ENCODE data around the gene KBTBD3. TPM values are rescaled to one million over a fixed set of nuclear protein-coding genes. Genes with fewer than 3 reads are reported as not detected.
A peak's percentile ranks its signal among the peaks of the same experiment; 100 is the strongest.

KBTBD3 gene
- total RNA-seq, 6 donors from 2014 or later, result 1.2 to 9.6 (median 6.2) TPM

DNA sequence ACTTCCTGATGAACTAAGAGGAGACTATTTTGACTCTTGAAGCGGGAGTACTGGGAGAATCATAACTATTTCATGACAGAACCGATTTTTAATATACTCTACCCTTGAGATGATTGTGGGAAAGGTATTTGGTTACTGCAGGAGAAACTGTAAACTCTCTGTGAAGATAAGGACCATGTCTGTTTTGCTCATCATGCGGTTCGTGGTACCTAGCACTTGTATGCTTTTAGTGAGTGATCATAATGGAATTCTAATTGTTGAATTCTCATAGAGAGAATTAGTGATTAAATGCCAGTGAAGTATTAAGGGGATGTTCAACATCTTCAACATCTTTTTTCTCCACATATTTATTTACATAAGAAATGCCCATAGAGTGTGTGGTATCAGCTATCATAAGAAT is 11.7 kb upstream of the KBTBD3 start:
- Histone ChIP-seq H3K9me3 (no peaks in the 10 kb centered on the region), H3K4me1 (peaks cover 7 to 31% (median 24%) of the 10 kb centered on the region in 4 donors), H3K36me3 (peaks cover 0 to 36% (median 10%) of the 10 kb centered on the region in 4 donors), H3K4me3 (no peak overlapping the region), H3K27me3 (no peaks in the 10 kb centered on the region), H3K27ac (no peak overlapping the region)
- no peak for TF ChIP-seq POLR2A (IDR thresholded peaks at IDR 0.05)
- no peak for TF ChIP-seq POLR2AphosphoS5 (IDR thresholded peaks at IDR 0.05)
- TF ChIP-seq, protein P1, sequence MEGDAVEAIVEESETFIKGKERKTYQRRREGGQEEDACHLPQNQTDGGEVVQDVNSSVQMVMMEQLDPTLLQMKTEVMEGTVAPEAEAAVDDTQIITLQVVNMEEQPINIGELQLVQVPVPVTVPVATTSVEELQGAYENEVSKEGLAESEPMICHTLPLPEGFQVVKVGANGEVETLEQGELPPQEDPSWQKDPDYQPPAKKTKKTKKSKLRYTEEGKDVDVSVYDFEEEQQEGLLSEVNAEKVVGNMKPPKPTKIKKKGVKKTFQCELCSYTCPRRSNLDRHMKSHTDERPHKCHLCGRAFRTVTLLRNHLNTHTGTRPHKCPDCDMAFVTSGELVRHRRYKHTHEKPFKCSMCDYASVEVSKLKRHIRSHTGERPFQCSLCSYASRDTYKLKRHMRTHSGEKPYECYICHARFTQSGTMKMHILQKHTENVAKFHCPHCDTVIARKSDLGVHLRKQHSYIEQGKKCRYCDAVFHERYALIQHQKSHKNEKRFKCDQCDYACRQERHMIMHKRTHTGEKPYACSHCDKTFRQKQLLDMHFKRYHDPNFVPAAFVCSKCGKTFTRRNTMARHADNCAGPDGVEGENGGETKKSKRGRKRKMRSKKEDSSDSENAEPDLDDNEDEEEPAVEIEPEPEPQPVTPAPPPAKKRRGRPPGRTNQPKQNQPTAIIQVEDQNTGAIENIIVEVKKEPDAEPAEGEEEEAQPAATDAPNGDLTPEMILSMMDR (IDR thresholded peaks at IDR 0.05), result no peak
- TF ChIP-seq EP300 (IDR thresholded peaks at IDR 0.05), result no peak
- ATAC-seq (ENCODE audit: low FRiP score in 2 of 2) (no peak), DNase-seq (no peak)
- WGBS, 2 donors, result 82 to 85% methylated on average over 4 of the region's 4 CpGs

DNA sequence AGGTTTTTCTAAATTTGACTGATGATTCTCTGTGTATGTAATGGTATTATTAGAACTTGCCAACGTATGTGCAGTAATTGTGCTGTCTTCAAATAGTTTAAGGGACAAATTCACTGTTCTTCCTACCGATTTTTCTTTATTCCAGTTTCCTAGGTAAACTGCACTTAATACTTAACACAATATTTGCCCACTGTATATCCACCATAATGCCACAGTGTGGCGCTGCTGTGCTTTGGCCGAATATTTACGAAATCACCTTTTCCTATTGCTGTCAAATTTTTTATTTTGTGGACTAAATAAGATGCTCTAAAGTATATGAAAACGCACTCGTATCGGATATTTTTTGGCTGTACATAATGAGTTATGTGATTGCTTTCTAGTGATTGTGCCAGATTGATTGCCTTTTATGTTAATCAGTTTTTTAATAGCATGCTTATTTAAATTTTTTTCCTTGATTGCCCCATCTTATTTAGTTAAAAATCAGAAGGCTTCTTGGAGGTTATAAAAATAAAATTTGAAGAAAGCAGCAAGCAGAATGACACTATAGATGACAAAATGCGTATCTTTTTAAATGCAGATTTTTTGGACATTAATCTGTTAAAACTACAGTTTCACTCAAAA is 10.8 kb upstream of the KBTBD3 start:
- H3K9me3 ChIP-seq, result no peaks in the 10 kb centered on the region
- H3K4me3 ChIP-seq, result no peak overlapping the region
- peak in 1 of 2 donors; percentile 60 for DNase-seq
- no peak overlapping the region for H3K27ac ChIP-seq
- H3K4me1 ChIP-seq, result peaks cover 7 to 33% (median 25%) of the 10 kb centered on the region in 4 donors
- peak; percentile 68 to 72 for ATAC-seq (ENCODE audit: low FRiP score in 2 of 2)
- H3K36me3 ChIP-seq, result peaks cover 0 to 28% (median 8%) of the 10 kb centered on the region in 4 donors
- 31 to 37% methylated on average over 9 of the region's 9 CpGs for WGBS, 2 donors
- no peak for TF ChIP-seq EP300 (IDR thresholded peaks at IDR 0.05)
- TF ChIP-seq, protein P1 (IDR thresholded peaks at IDR 0.05), result peak; percentile 67 to 83 (median 78)
- H3K27me3 ChIP-seq, result no peaks in the 10 kb centered on the region

DNA sequence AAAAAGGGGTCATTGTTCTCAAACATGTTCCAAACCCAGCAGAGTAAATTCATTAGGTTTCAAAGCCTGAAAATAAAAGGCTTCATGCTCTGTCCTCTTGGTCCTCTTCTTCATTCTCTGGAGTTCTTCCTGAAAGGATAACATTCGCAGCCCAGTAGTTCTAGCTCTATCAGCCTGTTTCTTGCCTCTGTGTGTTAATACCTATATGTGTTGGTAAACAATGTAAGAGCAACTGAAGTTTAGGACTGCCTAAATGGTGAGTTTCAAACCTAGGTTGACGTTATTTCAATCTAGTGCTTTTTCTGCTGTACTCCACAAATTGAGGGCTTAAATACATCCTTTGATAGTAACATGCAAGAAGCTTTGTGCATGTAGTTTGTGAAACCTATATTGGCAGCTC is 9.7 kb upstream of the KBTBD3 start:
- TF ChIP-seq, protein P1 (IDR thresholded peaks at IDR 0.05), result no peak
- TF ChIP-seq POLR2A (IDR thresholded peaks at IDR 0.05) (no peak), EP300 (IDR thresholded peaks at IDR 0.05) (no peak), POLR2AphosphoS5 (IDR thresholded peaks at IDR 0.05) (no peak)
- Histone ChIP-seq H3K27me3 (no peaks in the 10 kb centered on the region), H3K4me3 (no peak overlapping the region), H3K9me3 (no peaks in the 10 kb centered on the region), H3K27ac (no peak overlapping the region), H3K36me3 (peaks cover 0 to 24% (median 3%) of the 10 kb centered on the region in 4 donors), H3K4me1 (peaks cover 7 to 42% (median 33%) of the 10 kb centered on the region in 4 donors)
- DNase-seq (no peak), ATAC-seq (ENCODE audit: low FRiP score in 2 of 2) (no peak)
- WGBS, 2 donors, result 70 to 74% methylated on average over 2 of the region's 2 CpGs

DNA sequence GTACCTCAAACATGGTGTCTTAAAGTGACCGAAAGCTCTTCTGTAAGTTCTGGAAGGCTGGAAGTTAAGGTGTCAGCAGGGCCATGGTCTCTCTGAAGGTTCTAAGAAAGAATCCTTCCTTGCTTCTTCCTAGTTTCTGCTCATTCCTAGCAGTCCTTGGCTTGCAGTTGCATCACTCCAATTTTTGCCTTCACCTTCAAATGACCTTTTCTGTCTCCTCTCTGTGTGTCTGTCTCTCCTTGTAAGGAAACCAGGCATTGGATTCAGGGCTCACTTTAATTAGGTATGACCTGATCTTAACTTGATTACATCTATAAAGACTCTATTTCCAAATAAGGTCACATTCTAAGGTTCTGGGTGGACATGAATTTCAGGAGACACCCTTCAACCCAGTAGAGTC is 9.0 kb upstream of the KBTBD3 start:
- WGBS, 2 donors, result 92 to 100% methylated on average over 1 of the region's 1 CpG
- Histone ChIP-seq H3K27me3 (no peaks in the 10 kb centered on the region), H3K27ac (no peak overlapping the region), H3K4me3 (no peak overlapping the region), H3K36me3 (peaks cover 0 to 20% (median 2%) of the 10 kb centered on the region in 4 donors), H3K4me1 (peaks cover 9 to 44% (median 36%) of the 10 kb centered on the region in 4 donors), H3K9me3 (no peaks in the 10 kb centered on the region)
- no peak for TF ChIP-seq POLR2AphosphoS5 (IDR thresholded peaks at IDR 0.05)
- TF ChIP-seq, protein P1 (IDR thresholded peaks at IDR 0.05), result no peak
- TF ChIP-seq POLR2A (IDR thresholded peaks at IDR 0.05), result no peak
- no peak for TF ChIP-seq EP300 (IDR thresholded peaks at IDR 0.05)
- ATAC-seq (ENCODE audit: low FRiP score in 2 of 2) (no peak), DNase-seq (no peak)

DNA sequence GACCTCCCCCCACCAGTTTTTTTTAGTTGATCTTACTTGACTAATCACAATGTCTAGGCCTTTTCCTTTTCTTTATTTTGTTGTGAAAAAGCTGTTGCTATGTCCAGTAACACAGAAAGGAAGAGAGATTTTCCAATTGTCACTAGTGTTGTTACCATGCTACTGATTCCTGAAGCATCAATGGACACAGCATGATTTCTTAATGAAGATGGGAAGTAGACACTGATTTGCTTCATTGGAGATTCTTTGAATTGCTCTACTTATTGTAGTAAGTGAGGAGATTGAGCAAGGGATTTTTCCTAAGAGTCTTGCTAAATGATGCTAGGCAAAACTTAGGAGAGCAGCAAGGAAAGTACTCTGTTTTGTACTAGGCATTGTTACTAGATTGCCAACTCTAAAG is 4.9 kb upstream of the KBTBD3 start:
- Histone ChIP-seq H3K27ac (no peak overlapping the region), H3K4me1 (peaks cover 30 to 51% (median 46%) of the 10 kb centered on the region in 4 donors), H3K27me3 (no peaks in the 10 kb centered on the region), H3K4me3 (no peak overlapping the region), H3K9me3 (no peaks in the 10 kb centered on the region), H3K36me3 (peaks cover 3 to 28% (median 5%) of the 10 kb centered on the region in 4 donors)
- TF ChIP-seq POLR2A (IDR thresholded peaks at IDR 0.05), result no peak
- TF ChIP-seq POLR2AphosphoS5 (IDR thresholded peaks at IDR 0.05), result no peak
- DNase-seq (no peak), ATAC-seq (ENCODE audit: low FRiP score in 2 of 2) (no peak)
